Measurements from ENCODE around the gene CCL11.

GRCh38 chr17:34305061-34305460 is 19.5 kb downstream of the CCL11 start:
- TF ChIP-seq PRDM15 (CRISPR knock-in tag; IDR thresholded peaks at IDR 0.05) (no peak), SMAD3 (CRISPR knock-in tag; IDR thresholded peaks at IDR 0.05; ENCODE audit: borderline replicate concordance) (no peak), FOXK1 (CRISPR knock-in tag; IDR thresholded peaks at IDR 0.05) (no peak), ZNF263 (CRISPR knock-in tag; IDR thresholded peaks at IDR 0.05; ENCODE audit: low read depth) (no peak), AR (CRISPR knock-in tag; IDR thresholded peaks at IDR 0.05) (no peak), CTCF (IDR thresholded peaks at IDR 0.05) (no peak), ZBTB43 (CRISPR knock-in tag; IDR thresholded peaks at IDR 0.05) (no peak), NFYB (CRISPR knock-in tag; conservative IDR thresholded peaks at IDR 0.05; ENCODE audit: low read depth) (no peak), TCF7 (CRISPR knock-in tag; IDR thresholded peaks at IDR 0.05; ENCODE audit: low read depth) (no peak), MAX (CRISPR knock-in tag; IDR thresholded peaks at IDR 0.05) (no peak), MLX (CRISPR knock-in tag; IDR thresholded peaks at IDR 0.05) (no peak), ZNF396 (CRISPR knock-in tag; IDR thresholded peaks at IDR 0.05; ENCODE audit: borderline replicate concordance) (no peak), STAT6 (CRISPR knock-in tag; conservative IDR thresholded peaks at IDR 0.05; ENCODE audit: low read depth) (no peak)

Measured in WTC11 (cell line).